RWPE2 (cell line): Measurements from ENCODE around the gene ELOB.

ENCODE experiments used
- ATAC-seq: fragments of 200-7000 bp; cut with Tn5 transposase; 3 replicates; pipeline ENCODE4 v1.9.1; 2021; ENCODE audit warnings: low read depth
- DNase-seq: peaks from one replicate; pipeline ENCODE4 v3.0.0-alpha.2; 2020; ENCODE audit warnings: low spot score
- H3K27ac ChIP-seq: fragments of 450-650 bp; 2 replicates; pipeline ENCODE4 v1.5.1; 2017; ENCODE audit warnings: mild to moderate bottlenecking; ENCODE audit not compliant: poor library complexity, severe bottlenecking
- H3K27me3 ChIP-seq: fragments of 250-450 bp; sonication (Bioruptor Pico); 2 replicates; pipeline ENCODE4 v1.5.1; 2021; ENCODE audit warnings: mild to moderate bottlenecking, moderate library complexity; ENCODE audit not compliant: insufficient read depth, poor library complexity, severe bottlenecking
- H3K36me3 ChIP-seq: fragments of 250-450 bp; sonication (Bioruptor Pico); 2 replicates; pipeline ENCODE4 v1.5.1; 2020; ENCODE audit warnings: low read depth, mild to moderate bottlenecking, moderate library complexity
- H3K4me1 ChIP-seq: fragments of 250-450 bp; sonication (Bioruptor Pico); 2 replicates; pipeline ENCODE4 v1.5.1; 2021; ENCODE audit warnings: mild to moderate bottlenecking, moderate library complexity; ENCODE audit not compliant: insufficient read depth, poor library complexity, severe bottlenecking
- H3K4me3 ChIP-seq: fragments of 250-450 bp; sonication (Bioruptor Pico); 2 replicates; pipeline ENCODE4 v1.5.1; 2021; ENCODE audit warnings: mild to moderate bottlenecking, moderate library complexity; ENCODE audit not compliant: severe bottlenecking
- H3K9me3 ChIP-seq: fragments of 250-450 bp; sonication (Bioruptor Pico); 2 replicates; pipeline ENCODE4 v1.5.1; 2021; ENCODE audit warnings: mild to moderate bottlenecking, moderate library complexity; ENCODE audit not compliant: severe bottlenecking
- TF ChIP-seq, protein P1 (sequence below): fragments of 450-650 bp; IDR thresholded peaks from one replicate; pipeline ENCODE4 v1.5.1; 2017; ENCODE audit warnings: mild to moderate bottlenecking, moderate library complexity; ENCODE audit not compliant: poor library complexity, severe bottlenecking

Gene ELOB

DNA sequence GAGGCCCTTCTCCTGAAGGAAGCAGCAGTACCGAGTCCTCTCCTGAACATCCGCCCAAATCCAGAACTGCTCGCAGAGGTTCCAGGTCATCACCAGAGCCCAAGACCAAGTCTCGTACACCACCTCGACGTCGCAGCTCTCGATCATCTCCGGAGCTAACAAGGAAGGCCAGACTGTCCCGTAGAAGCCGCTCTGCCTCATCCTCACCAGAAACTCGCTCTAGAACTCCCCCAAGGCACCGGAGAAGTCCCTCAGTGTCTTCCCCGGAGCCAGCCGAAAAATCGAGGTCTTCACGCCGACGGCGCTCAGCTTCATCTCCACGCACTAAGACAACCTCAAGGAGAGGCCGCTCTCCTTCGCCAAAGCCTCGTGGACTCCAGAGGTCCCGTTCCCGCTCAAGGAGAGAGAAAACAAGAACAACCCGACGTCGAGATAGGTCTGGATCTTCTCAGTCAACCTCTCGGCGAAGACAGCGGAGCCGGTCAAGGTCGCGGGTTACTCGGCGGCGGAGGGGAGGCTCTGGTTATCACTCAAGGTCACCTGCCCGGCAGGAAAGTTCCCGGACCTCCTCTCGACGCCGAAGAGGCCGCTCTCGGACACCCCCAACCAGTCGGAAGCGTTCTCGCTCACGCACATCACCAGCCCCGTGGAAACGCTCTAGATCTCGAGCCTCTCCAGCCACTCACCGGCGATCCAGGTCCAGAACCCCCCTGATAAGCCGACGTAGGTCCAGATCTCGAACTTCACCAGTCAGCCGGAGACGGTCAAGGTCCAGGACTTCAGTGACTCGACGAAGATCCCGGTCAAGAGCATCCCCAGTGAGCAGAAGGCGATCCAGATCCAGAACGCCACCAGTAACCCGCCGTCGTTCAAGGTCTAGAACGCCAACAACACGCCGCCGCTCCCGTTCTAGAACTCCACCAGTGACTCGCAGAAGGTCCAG, 11.3 kb downstream of the ELOB start:
- TF ChIP-seq, protein P1, sequence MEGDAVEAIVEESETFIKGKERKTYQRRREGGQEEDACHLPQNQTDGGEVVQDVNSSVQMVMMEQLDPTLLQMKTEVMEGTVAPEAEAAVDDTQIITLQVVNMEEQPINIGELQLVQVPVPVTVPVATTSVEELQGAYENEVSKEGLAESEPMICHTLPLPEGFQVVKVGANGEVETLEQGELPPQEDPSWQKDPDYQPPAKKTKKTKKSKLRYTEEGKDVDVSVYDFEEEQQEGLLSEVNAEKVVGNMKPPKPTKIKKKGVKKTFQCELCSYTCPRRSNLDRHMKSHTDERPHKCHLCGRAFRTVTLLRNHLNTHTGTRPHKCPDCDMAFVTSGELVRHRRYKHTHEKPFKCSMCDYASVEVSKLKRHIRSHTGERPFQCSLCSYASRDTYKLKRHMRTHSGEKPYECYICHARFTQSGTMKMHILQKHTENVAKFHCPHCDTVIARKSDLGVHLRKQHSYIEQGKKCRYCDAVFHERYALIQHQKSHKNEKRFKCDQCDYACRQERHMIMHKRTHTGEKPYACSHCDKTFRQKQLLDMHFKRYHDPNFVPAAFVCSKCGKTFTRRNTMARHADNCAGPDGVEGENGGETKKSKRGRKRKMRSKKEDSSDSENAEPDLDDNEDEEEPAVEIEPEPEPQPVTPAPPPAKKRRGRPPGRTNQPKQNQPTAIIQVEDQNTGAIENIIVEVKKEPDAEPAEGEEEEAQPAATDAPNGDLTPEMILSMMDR = no peak
- Histone ChIP-seq H3K9me3 (no peaks in the 10 kb centered on the region), H3K27ac (no peak overlapping the region), H3K36me3 (peaks cover 100% of the 10 kb centered on the region), H3K4me1 (peaks cover 30% of the 10 kb centered on the region), H3K4me3 (no peak overlapping the region), H3K27me3 (no peaks in the 10 kb centered on the region)
- no peak for DNase-seq
- no peak for ATAC-seq

DNA sequence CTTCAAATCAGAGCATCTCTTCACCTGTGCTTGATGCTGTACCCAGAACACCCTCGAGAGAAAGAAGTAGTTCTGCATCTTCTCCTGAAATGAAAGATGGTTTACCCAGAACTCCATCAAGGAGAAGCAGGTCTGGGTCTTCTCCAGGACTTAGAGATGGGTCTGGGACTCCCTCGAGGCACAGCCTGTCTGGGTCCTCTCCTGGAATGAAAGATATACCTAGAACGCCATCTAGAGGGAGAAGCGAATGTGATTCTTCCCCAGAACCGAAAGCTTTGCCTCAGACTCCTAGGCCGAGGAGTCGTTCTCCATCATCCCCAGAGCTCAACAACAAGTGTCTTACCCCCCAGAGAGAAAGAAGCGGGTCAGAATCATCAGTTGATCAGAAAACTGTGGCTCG, 12.4 kb downstream of the ELOB start:
- ATAC-seq (no peak), DNase-seq (no peak)
- Histone ChIP-seq H3K27ac (no peak overlapping the region), H3K27me3 (no peaks in the 10 kb centered on the region), H3K4me3 (no peak overlapping the region), H3K4me1 (peaks cover 21% of the 10 kb centered on the region), H3K36me3 (peaks cover 100% of the 10 kb centered on the region), H3K9me3 (no peaks in the 10 kb centered on the region)
- TF ChIP-seq, protein P1 = no peak

DNA sequence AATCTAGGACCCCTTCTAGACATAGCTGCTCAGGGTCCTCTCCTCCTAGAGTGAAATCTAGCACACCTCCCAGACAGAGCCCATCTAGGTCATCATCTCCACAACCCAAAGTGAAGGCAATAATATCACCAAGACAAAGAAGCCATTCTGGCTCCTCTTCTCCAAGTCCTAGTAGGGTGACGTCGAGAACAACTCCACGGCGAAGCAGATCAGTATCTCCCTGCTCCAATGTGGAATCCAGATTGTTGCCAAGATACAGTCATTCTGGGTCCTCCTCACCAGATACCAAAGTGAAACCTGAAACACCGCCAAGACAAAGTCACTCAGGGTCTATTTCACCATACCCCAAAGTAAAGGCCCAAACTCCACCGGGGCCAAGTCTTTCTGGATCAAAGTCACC, 13.9 kb downstream of the ELOB start:
- TF ChIP-seq, protein P1 = no peak
- DNase-seq = no peak
- H3K36me3 ChIP-seq = peaks cover 100% of the 10 kb centered on the region
- H3K27me3 ChIP-seq = no peaks in the 10 kb centered on the region
- H3K4me3 ChIP-seq = no peak overlapping the region
- no peak overlapping the region for H3K27ac ChIP-seq
- H3K4me1 ChIP-seq = peaks cover 7% of the 10 kb centered on the region
- ATAC-seq = no peak
- no peaks in the 10 kb centered on the region for H3K9me3 ChIP-seq

DNA sequence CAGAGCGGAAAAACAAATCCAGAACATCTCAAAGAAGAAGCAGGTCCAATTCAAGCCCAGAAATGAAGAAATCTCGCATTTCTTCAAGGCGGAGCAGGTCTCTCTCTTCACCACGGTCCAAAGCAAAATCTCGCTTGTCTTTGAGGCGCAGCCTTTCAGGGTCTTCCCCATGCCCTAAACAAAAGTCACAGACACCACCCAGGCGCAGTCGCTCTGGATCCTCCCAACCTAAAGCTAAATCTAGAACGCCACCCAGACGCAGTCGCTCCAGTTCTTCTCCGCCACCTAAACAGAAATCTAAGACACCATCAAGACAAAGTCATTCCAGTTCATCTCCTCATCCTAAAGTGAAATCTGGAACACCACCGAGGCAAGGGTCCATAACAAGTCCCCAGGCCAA, 14.4 kb downstream of the ELOB start:
- H3K36me3 ChIP-seq = peaks cover 100% of the 10 kb centered on the region
- H3K4me1 ChIP-seq = peaks cover 2% of the 10 kb centered on the region
- TF ChIP-seq, protein P1 = no peak
- H3K27me3 ChIP-seq = no peaks in the 10 kb centered on the region
- no peak for ATAC-seq
- no peak overlapping the region for H3K27ac ChIP-seq
- no peak overlapping the region for H3K4me3 ChIP-seq
- DNase-seq = no peak
- no peaks in the 10 kb centered on the region for H3K9me3 ChIP-seq
